ENCODE measurements around the gene ZDHHC1. TPM values are rescaled to one million over a fixed set of nuclear protein-coding genes. Genes with fewer than 3 reads are reported as not detected.

ZDHHC1 gene
- total and polyA plus RNA-seq, 12 donors, result 1.3 to 30.0 (median 12.6) TPM

DNA sequence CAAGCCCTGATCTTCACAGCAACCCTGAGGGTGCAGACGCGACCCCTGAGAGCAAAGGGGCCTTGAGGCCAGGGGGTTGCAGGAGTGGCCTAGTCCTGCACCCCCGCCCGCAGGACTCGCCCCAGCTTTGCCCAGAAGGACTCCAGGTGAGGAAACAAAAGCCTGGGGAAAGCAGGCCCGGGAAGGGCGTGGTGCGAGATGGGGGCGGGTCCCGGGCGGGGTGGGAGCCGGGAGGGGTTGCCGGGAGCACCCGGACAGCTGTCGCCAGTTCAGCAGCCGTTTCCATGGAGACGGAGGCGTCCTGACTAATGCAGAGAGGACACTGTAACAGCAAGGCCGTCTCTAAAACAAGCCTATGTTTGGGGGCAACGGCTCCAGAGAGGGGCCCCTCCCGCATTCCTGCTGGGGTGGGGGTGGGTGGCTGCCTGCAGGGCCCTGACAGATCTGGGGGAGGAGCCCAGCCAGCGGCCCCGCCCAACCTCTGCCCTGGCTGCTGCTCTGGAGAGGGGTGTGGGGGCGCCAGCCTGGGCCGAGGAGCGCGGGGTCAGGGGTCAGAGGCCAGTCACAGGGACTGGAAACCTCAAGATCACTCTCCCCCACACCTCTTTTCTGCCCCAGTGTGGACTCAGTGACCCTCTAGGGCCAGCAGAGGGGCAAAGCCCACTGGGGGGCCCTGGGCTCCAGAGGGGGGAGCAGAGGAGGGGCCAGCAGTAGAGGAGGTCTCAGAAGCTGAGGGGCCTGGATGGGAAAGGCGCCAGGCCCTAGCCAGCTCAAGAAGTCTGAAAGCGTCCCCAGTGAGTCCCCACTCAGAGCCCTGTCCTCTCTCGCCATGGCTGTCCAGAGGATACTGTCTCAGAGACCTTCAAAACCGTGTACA, 19.9 kb downstream of the ZDHHC1 start:
- Histone ChIP-seq H3K4me3 (no peak overlapping the region), H3K36me3 (replicated peaks in 1 of 2) (no peaks in the 10 kb centered on the region), H3K4me1 (replicated peaks in 1 of 2) (peaks cover 14 to 42% of the 10 kb centered on the region in 2 donors), H3K27ac (peak overlapping the region in 1 of 5 donors; percentile 1), H3K27me3 (peaks cover 8% of the 10 kb centered on the region), H3K9me3 (replicated peaks in 1 of 3) (no peaks in the 10 kb centered on the region)
- 13 to 28% (median 24%) methylated on average over 17 to 31 of the region's 31 CpGs for WGBS, 4 donors
- peak; percentile 76 to 91 (median 85) for DNase-seq
- TF ChIP-seq, protein P1, sequence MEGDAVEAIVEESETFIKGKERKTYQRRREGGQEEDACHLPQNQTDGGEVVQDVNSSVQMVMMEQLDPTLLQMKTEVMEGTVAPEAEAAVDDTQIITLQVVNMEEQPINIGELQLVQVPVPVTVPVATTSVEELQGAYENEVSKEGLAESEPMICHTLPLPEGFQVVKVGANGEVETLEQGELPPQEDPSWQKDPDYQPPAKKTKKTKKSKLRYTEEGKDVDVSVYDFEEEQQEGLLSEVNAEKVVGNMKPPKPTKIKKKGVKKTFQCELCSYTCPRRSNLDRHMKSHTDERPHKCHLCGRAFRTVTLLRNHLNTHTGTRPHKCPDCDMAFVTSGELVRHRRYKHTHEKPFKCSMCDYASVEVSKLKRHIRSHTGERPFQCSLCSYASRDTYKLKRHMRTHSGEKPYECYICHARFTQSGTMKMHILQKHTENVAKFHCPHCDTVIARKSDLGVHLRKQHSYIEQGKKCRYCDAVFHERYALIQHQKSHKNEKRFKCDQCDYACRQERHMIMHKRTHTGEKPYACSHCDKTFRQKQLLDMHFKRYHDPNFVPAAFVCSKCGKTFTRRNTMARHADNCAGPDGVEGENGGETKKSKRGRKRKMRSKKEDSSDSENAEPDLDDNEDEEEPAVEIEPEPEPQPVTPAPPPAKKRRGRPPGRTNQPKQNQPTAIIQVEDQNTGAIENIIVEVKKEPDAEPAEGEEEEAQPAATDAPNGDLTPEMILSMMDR (IDR thresholded peaks at IDR 0.05), result no peak
- TF ChIP-seq POLR2A (IDR thresholded peaks at IDR 0.05), result no peak
- intact Hi-C loops (cut with DNase I), result no loop called here

DNA sequence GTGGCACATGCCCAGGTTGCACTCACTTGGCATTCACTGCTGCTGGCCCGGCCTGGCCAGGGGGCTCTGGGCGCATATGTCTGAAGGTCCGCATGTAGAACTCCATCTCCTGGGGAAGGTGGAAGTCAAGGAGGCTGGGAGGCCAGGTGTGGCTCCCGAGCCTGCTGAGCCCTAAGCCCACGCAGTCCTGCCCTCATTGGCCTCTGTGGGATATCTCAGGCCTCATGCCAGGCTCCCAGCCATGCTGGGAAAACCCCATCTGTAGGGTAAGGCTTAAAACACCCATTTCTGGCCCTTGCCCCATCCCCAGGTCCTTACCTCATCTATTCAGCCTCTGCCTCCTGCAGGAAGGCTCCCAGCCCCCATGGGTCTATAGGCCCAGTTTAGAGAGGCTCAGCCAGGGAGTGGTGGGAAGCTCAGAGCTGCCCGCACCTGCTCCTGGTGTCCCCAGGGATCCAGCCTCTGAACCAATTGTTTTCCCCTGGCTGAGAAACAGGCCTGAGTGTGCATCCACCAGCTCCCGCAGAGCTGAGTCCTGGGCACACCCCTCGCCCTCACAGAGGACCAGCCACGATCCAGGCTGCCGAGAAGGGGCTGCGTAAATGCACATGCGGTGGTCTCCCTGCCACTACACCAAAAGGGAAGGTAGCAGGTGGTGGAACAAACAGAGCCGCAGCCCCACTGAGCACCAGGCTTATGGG, 20.7 kb downstream of the ZDHHC1 start:
- H3K4me3 ChIP-seq, result no peak overlapping the region
- H3K9me3 ChIP-seq (replicated peaks in 1 of 3), result no peaks in the 10 kb centered on the region
- intact Hi-C loops (cut with DNase I), result no loop called here
- 78 to 85% (median 81%) methylated on average over 3 to 13 of the region's 13 CpGs for WGBS, 4 donors
- H3K4me1 ChIP-seq (replicated peaks in 1 of 2), result peaks cover 14 to 45% of the 10 kb centered on the region in 2 donors
- peaks cover 8% of the 10 kb centered on the region for H3K27me3 ChIP-seq
- TF ChIP-seq, protein P1 (IDR thresholded peaks at IDR 0.05), result no peak
- TF ChIP-seq POLR2A (IDR thresholded peaks at IDR 0.05), result no peak
- DNase-seq, result no peak
- H3K36me3 ChIP-seq (replicated peaks in 1 of 2), result no peaks in the 10 kb centered on the region
- no peak overlapping the region for H3K27ac ChIP-seq

DNA sequence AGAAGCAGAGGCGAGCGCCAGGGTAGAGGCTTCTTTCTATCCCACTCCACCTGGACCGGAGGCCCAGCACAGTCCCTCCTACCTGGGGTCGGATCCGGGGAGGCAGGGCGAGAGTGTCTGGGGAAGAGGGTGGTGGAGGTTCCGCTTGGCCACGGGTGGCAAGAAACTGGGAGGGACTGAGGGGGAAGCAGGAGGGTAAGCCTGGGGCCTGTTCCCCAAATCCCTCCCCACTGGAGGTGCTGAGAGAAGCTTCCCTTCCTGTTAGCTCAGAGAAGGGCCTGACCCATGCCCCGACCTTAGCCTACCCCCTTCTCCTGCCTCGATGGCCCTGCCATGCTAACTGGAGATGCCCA, 21.2 kb downstream of the ZDHHC1 start:
- H3K27me3 ChIP-seq, result peaks cover 8% of the 10 kb centered on the region
- H3K4me1 ChIP-seq (replicated peaks in 1 of 2), result peaks cover 14 to 45% of the 10 kb centered on the region in 2 donors
- H3K27ac ChIP-seq, result no peak overlapping the region
- H3K4me3 ChIP-seq, result no peak overlapping the region
- no peak for TF ChIP-seq POLR2A (IDR thresholded peaks at IDR 0.05)
- TF ChIP-seq, protein P1 (IDR thresholded peaks at IDR 0.05), result no peak
- H3K9me3 ChIP-seq (replicated peaks in 1 of 3), result no peaks in the 10 kb centered on the region
- H3K36me3 ChIP-seq (replicated peaks in 1 of 2), result no peaks in the 10 kb centered on the region
- WGBS, 4 donors, result 63 to 72% (median 64%) methylated on average over 9 to 10 of the region's 10 CpGs
- intact Hi-C loops (cut with DNase I), result no loop called here
- peak in 1 of 7 donors; percentile 13 for DNase-seq
